Loucy (cell line): ENCODE measurements around the gene CAMTA1.

ENCODE experiments used
- CTCF ChIP-seq: fragments of 200-600 bp; sonication (generic); conservative IDR thresholded peaks from 2 replicates; pipeline ENCODE4 v1.5.1; 2014; ENCODE audit warnings: mild to moderate bottlenecking, antibody characterized with exemption, low read length
- EZH2phosphoT487 ChIP-seq: fragments of 200-600 bp; IDR thresholded peaks from 2 replicates; pipeline ENCODE4 v1.6.1; 2018; ENCODE audit warnings: antibody characterized with exemption, mild to moderate bottlenecking, moderate library complexity, borderline replicate concordance

GRCh38 chr1:7430691-7431090 is 645.4 kb downstream of the CAMTA1 start:
- no peak for TF ChIP-seq CTCF
- TF ChIP-seq EZH2phosphoT487, result no peak
